ENCODE results near the gene EDC4.

- TF ChIP-seq CTCF (IDR thresholded peaks at IDR 0.05; ENCODE audit: insufficient read depth, low read length, poor library complexity, severe bottlenecking), result no peak
- TF ChIP-seq EZH2phosphoT487 (conservative IDR thresholded peaks at IDR 0.05; ENCODE audit: low read length), result no peak
These were observed 1.6 kb upstream of the EDC4 start for GRCh38 chr16:67871256-67871655.

Measured in SU-DHL-6 (cell line).